Gastroesophageal sphincter (tissue), 3 donors: Measurements from ENCODE around the gene SLC6A12.

Experiments used
- POLR2A ChIP-seq, 2 donors: fragments of 450-650 bp; IDR thresholded peaks; one replicate each; pipeline ENCODE4 v1.6.1; 2017; ENCODE audit warnings: antibody characterized with exemption in 2 of 2, mild to moderate bottlenecking in 2 of 2, moderate library complexity in 1 of 2
- TF ChIP-seq, protein P1 (sequence below), 4 experiments: fragments of 200-600 bp in 2 of 4; fragments of 450-650 bp in 2 of 4; sonication (generic) in 1 of 4; IDR thresholded peaks; one replicate each; pipeline ENCODE4 v1.5.1; 2017 to 2019; ENCODE audit warnings: antibody characterized with exemption in 4 of 4, mild to moderate bottlenecking in 2 of 4, moderate library complexity in 2 of 4

DNA sequence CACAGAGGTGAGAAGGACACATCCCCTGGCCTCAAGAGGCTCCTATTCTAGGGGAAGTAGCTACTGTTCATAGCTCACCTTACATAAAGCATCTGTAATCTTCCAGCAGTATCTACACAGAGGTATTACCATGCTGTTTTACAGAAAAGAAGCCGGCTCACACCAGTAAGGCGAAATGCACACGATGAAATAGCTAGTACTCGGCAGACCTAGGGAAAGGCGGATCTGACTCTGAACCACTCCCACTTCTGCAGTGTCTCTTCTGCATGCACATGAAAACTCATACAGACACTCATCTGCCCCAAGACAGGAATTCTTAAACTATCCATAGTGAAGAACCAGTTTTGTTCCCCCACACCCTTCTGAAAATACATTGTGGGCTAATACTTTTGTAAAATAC lies 73.8 kb downstream of the SLC6A12 start:
- TF ChIP-seq, protein P1, sequence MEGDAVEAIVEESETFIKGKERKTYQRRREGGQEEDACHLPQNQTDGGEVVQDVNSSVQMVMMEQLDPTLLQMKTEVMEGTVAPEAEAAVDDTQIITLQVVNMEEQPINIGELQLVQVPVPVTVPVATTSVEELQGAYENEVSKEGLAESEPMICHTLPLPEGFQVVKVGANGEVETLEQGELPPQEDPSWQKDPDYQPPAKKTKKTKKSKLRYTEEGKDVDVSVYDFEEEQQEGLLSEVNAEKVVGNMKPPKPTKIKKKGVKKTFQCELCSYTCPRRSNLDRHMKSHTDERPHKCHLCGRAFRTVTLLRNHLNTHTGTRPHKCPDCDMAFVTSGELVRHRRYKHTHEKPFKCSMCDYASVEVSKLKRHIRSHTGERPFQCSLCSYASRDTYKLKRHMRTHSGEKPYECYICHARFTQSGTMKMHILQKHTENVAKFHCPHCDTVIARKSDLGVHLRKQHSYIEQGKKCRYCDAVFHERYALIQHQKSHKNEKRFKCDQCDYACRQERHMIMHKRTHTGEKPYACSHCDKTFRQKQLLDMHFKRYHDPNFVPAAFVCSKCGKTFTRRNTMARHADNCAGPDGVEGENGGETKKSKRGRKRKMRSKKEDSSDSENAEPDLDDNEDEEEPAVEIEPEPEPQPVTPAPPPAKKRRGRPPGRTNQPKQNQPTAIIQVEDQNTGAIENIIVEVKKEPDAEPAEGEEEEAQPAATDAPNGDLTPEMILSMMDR (IDR thresholded peaks at IDR 0.05): no peak
- no peak for TF ChIP-seq POLR2A (IDR thresholded peaks at IDR 0.05)
